B cell (primary cell): ENCODE measurements around the gene HS6ST3.

Experiments
- EZH2 ChIP-seq: IDR thresholded peaks from 2 replicates; pipeline ENCODE4 v1.6.1; 2012; ENCODE audit warnings: borderline replicate concordance, low read depth, mild to moderate bottlenecking, moderate library complexity, low read length; ENCODE audit not compliant: insufficient read depth, poor library complexity, severe bottlenecking
- TF ChIP-seq, protein P1 (sequence below): fragments of 200-600 bp; IDR thresholded peaks from one replicate; pipeline ENCODE4 v1.8.0; 2022; ENCODE audit warnings: antibody characterized with exemption, mild to moderate bottlenecking

DNA sequence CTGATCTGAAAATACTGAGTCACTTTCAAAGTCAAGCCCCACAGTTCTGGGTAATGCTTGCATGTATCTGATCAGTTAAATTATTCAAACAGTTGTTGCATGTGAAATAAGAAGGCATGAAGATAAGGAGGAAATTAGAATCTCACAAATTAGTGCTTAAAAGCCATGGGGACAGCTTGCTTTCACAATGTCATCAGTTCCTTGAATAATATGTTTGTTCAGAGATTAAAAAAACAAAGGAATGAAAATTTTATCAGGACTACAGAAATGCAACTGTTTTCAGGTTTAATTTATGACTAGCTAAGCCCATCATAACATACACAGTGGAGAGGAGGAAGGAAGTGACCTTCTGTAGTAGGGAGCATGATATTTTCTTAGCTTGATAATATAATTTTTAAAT, 754.3 kb downstream of the HS6ST3 start:
- TF ChIP-seq, protein P1, sequence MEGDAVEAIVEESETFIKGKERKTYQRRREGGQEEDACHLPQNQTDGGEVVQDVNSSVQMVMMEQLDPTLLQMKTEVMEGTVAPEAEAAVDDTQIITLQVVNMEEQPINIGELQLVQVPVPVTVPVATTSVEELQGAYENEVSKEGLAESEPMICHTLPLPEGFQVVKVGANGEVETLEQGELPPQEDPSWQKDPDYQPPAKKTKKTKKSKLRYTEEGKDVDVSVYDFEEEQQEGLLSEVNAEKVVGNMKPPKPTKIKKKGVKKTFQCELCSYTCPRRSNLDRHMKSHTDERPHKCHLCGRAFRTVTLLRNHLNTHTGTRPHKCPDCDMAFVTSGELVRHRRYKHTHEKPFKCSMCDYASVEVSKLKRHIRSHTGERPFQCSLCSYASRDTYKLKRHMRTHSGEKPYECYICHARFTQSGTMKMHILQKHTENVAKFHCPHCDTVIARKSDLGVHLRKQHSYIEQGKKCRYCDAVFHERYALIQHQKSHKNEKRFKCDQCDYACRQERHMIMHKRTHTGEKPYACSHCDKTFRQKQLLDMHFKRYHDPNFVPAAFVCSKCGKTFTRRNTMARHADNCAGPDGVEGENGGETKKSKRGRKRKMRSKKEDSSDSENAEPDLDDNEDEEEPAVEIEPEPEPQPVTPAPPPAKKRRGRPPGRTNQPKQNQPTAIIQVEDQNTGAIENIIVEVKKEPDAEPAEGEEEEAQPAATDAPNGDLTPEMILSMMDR = no peak
- no peak for TF ChIP-seq EZH2
